Stimulated activated CD4-positive, alpha-beta T cell treated with anti-CD3 and anti-CD28 coated beads, Interleukin-1b, Interleukin-23, amount 100 ng/mL, for 48 hours (primary cell): ENCODE data around the gene ZNF618.

Experiments used
- DNase-seq: peaks from one replicate; pipeline ENCODE4 v3.0.0-alpha.2; 2020

Gene ZNF618

DNA sequence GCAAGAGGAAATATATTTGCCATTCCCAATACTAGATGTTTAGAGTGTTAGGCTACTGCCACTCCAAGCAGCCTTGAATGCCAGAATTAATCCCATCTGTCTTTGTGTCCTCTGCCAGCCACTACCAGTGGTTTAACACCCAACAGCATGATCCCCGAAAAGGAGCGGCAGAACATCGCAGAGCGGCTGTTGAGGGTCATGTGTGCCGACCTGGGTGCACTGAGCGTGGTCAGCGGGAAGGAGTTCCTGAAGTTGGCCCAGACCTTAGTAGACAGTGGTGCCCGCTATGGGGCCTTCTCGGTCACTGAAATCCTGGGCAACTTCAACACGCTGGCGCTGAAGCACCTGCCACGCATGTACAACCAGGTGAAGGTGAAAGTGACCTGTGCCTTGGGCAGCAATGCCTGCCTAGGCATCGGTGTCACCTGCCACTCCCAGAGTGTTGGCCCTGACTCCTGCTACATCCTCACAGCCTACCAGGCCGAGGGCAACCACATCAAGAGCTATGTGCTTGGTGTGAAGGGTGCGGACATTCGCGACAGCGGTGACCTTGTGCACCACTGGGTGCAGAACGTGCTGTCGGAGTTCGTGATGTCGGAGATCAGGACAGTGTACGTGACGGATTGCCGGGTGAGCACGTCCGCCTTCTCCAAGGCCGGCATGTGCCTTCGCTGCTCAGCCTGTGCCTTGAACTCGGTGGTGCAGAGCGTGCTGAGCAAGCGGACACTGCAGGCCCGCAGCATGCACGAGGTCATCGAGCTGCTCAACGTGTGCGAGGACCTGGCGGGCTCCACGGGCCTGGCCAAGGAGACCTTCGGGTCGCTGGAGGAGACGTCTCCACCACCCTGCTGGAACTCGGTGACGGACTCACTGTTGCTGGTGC is 172.7 kb downstream of the ZNF618 start:
- no peak for DNase-seq

DNA sequence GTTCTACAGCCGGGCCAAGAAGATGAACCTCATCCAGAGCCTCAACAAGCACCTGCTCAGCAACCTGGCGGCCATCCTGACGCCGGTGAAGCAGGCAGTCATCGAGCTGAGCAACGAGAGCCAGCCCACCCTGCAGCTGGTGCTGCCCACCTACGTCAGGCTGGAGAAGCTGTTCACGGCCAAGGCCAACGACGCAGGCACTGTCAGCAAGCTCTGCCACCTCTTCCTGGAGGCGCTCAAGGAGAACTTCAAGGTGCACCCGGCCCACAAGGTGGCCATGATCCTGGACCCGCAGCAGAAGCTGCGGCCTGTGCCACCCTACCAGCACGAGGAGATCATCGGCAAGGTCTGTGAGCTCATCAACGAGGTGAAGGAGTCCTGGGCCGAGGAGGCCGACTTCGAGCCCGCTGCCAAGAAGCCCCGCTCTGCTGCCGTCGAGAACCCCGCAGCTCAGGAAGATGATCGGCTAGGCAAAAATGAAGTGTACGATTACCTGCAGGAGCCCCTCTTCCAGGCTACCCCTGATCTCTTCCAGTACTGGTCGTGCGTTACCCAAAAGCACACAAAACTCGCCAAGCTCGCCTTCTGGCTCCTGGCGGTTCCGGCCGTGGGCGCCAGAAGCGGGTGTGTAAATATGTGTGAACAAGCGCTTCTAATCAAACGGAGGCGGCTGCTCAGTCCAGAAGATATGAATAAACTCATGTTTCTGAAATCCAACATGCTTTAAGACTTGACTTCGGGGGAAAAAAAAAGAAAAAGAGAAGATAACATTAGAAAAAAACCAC is 173.5 kb downstream of the ZNF618 start:
- no peak for DNase-seq

DNA sequence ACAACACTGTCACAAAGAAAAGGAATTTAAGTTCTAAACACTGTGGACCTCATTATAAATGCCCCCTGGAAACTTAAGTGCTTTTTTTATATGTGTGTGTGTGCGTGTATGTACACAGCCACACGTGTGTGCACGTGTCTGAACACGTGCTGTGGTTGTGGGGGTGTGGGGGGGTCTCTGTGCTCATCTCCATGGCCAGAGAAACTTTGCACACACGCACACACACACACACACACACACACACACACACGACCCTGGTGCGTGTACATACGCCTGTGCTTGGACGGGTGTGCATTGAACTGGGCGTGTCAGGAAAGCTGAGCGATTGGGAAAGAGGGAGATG is 174.1 kb downstream of the ZNF618 start:
- DNase-seq = no peak

DNA sequence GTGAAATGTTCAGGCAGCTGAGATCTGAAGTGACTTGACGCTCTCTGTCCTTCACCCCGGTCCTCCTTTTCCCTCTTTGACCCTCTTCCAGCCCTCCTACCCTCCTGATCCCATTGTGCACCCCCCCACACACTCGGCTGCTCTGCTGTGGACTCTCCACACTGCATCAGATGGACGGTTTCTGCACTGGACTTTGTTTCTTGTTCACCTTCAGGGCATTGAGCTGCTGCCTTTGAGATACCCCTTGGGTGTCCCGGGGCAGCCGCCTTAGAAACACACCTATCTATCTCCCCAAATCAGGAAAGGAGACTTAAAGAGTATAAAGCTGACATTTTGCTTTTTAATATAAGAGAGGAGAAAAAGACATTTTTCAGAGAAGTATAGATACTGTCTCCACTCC is 174.5 kb downstream of the ZNF618 start:
- no peak for DNase-seq

DNA sequence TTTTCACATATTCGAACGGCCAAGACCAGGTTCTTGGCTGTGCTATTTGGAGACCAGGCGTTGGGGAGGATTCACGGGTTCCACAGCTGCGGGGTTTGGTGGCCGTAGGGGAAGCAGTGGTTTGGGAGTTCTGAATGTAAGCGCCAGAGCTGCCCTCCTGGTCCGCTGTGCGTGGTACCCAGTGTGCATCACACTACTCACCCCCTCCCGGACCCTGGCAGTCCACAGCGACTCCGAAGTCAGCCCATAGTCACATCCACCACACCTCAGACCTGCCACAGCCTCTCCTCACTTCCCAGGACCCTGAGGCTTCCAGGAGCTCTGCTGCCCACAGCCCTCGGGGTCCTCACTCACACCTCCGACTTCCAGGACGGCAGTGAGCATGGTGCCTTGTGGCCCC is 175.2 kb downstream of the ZNF618 start:
- DNase-seq = no peak

DNA sequence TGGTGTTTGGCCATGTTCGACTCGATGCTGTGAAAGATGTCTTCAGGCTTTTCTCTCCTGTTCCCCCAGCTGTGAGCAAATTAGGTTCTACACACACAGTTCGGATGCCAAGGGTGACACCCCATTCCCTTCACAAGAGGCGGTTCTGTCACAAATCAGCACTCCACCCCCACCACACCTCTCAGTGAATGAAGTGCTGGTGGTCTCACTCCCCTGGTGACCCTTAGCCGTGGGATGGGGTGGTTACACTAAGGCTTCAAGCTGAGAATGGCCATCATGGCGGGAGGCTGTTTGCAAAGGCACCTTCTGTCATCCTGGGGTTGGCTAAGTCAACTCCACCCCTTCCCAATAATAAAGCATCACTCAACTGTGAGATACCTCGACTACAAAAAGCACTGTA is 175.6 kb downstream of the ZNF618 start:
- no peak for DNase-seq

DNA sequence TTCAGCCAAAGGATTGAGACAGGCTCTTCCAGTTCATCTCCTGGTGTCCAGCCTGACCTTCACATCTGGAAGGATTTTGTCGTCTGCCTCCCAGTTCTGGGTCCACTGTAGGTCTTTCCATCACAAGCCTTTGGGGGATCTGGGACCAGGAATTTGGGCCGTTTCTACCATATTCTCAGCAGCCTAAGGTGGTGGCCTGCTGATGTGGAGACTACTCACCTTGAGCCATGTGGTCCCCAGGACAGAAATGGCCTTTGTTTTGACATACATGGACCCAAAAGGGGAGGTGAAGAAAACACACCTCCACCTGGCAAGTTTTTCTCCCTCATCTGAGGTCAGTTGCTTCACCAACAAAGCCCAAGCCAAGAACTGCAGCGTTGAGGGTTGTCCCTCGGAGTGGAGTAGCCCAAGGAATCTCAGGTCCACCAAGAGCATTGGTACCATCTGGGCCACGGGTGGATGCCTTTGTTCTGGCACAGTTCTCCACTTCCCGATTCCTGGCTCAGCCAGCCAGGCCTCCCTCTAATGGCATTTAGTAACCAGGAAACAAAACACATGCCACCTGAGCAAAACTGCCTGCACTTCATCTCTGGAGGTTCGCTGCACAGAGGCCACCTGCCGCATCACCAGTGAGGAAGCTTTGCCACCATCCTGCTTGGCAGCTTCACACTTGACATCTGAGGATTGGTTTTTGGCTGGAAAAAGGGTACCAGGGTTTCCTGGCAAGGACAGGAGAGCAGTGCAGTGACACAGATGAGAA is 177.3 kb downstream of the ZNF618 start:
- no peak for DNase-seq

DNA sequence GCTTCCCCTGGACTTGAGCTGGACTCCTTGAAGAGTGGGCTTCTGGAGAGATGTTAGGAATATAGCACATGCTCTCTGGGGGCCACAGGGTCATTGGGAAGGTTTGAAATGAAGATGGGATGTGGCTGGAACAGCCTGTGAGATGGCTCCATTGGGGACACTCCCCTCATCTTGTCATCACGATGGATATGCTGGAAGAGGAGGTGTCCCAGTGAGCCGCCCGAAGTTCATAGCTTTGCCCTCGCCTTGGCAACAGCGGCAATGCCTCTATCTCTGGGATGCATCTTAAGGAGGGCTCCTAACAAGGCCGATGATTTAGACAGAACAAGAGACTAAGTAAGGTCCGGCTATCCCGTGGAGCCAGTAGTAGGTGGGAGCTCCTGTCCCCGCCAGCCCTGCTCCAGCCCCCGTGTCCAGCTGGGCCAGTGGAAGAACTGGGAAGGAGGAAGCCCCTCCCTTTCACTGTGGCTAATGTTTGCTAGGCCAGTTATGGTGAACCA is 178.1 kb downstream of the ZNF618 start:
- no peak for DNase-seq

DNA sequence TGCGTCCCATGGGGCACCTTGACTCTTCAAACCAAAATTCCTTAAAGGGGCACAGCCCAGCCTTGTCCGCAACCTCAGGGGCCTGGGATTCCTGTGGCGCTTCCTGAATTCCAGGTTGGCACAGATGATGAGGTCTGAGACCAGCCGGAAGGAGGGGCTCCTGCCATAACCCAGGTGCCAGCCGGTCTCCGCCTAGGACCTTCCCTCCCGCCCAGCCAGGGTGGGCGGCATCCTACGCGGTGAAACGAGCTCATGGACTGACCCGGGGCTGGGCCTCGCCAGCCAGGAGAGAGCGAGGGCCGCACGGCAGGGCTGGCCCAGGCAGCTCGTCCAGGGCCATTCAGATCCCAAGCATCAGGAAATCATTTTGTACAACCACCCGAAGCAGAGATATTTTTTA is 179.0 kb downstream of the ZNF618 start:
- no peak for DNase-seq

DNA sequence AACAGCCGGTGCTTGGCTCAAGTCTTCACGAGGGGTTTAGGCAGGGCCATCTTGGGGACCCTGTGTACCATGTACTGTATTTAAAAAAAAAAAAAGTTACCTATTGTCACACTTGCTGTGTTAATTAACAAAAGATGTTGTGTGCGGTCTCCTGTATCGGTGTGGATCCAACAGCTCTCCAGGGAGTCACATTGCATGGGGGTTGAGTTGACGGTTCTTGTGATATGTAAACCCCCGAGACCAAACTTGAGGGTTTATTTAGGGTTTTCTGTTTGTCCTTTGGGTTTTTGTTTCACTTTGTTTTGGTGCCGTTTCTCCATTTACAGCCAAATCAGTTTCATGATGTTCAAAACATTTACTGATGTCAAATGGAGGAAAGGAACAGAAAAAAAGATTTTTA is 179.8 kb downstream of the ZNF618 start:
- DNase-seq = no peak

DNA sequence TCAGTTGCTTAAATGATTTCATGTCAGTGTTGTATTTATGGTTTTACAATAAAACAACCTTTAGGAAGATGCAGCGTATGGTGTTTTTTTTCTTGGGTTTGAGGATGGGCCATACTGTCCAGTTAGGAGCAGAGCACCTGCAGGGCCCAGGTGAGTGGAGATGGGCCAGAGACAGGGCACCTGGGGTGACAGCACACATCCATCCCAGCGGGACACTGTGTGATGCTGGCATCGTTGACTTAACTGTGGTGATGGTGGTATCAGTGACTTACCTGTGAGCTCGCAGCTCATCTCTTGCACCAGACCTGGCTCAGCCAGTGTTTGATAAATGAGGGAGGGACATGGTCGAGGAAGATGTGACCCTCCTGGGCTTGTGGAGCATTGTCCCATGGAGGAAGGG is 180.4 kb downstream of the ZNF618 start:
- DNase-seq = no peak

DNA sequence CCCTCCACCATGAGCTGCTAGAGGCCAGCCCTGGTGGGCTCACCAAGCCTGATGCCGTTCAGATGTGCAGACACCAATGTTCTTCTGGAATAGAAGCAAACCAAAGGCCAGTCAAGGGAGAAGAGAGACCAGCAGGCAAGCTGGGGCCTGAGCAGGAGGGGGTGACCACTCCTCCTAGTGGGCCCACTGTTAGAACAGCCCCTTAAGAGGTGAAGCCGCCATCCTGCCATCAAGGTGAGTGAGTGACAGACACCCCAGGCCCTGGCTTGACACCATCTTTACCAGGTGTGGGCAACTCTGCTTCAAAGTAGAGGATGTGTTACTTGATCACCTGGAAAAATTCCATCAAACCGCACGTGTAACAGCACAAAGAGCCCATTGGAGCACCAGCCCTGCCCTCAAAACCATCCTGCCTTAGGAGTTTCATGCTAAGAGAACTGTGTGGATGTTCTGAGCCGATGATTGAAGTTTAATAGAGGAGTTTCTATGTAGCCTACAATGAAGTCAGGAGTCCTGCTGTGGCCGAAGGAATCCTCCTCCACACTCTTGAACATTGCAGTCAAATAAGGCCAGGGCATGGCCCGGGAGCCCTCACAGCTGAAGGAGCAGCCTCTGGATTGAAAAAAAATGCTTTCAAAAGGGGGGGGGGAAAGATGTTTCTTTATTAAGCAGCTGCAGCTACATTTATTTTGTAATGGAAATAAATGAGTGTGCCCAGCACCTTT is 181.2 kb downstream of the ZNF618 start:
- DNase-seq = no peak

DNA sequence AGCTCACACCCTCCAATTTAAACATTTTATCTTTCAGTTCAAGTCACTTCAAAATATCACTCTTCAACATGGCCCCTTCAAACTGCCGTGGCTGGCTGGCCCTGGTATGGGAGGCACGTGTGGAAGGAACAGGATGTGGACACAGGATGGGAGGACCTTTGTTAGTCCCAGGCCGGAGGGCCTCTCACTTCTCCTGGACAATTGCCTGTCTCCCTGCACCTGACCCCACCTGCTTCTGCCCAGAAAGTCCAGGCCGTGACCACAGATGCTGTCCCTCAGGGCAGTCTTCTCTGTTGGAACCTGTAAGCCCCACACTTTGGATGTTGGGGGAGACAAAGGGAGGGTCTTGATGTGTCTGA is 182.6 kb downstream of the ZNF618 start:
- DNase-seq = no peak

DNA sequence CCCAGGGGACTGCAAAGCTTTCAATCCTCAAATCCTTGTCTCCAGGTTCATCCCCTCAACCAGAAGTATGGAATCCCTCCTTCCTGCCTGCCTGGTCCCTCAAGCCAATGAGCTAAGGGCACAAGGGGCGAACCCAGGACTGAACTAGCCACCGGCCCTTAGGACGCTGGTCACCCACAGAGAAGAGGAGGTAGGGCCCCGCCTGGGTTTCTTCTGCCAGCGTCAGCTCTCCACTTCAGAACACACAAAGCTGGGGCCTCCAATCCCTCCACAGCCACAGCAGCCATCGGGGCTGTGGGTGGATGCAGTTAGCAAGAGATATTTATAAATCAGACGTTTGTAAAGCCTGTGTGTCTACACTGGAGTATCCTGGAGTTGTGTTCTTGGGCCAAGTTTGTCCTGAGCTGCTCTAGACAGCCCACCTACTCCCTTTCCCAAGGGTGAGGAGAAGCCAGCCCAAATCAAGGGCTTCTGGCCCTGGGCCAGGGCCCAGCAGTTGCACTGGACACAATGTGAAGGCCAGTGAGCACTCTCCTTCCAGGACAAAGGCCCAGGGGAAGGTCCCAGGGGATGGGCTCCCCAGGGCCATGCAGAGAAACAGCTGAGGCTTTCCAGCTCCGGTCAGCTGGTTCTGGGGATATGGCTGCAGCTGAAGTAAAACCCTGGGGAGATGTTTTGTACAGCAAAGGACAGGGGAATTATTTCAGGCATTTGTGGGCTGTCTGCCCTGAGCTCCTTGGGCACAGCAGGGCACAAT is 183.1 kb downstream of the ZNF618 start:
- DNase-seq = no peak

DNA sequence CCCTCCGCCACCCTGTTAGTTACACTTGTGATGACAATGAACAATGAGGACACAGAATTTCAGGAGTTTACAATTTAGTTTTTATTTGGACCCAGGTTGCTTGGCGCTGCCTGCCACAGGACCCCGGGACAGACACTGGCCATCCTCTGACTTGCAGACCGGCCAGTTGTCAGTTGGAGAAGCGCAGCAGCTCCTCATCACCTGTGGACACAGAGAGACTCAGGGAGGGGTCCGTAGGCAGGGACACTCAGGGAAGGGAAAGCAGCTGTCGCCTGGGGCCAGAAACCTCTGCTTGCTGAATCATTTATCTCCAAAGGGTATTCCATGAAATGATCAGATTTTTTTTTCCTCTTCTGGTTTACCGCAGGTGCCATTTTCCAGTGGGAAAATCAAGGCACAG is 184.0 kb downstream of the ZNF618 start:
- no peak for DNase-seq

DNA sequence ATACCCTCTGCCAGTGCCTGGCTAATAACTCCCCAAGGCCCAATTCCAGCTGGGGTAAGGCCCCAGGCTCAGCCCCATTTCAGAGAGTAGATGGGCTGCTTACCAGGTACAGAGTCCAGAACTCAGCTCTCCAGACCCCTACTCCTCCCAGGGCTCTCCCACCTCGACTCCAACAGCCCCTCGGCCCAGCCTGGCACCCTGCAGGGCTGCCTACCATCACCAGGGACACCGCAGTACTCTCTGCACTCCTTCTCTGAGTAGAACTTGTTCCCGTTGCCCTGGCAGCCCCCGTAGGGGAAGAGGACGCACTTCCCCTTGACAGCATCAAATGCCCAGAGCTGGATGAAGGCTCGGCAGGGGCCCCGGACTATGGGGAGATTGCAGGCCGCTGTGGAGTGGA is 184.6 kb downstream of the ZNF618 start:
- no peak for DNase-seq

DNA sequence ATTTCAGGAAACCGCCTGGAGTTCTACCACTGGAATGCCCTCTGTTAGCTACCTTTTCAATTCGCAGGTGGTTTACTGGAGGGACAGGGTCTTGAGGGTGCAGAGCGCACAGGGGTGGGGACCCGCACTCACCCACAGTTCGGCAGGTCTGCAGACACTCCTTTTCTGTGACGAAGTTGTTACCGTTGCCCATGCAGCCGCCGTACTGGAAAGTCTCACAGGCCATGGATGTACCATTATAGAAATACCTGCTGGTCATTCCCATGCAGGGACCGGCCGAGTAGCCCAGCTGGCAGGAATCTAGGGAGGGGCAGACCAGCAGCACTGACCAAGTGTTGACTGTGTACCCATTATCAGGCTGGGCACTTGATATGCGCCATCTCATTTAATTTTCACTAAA is 185.2 kb downstream of the ZNF618 start:
- DNase-seq = no peak

DNA sequence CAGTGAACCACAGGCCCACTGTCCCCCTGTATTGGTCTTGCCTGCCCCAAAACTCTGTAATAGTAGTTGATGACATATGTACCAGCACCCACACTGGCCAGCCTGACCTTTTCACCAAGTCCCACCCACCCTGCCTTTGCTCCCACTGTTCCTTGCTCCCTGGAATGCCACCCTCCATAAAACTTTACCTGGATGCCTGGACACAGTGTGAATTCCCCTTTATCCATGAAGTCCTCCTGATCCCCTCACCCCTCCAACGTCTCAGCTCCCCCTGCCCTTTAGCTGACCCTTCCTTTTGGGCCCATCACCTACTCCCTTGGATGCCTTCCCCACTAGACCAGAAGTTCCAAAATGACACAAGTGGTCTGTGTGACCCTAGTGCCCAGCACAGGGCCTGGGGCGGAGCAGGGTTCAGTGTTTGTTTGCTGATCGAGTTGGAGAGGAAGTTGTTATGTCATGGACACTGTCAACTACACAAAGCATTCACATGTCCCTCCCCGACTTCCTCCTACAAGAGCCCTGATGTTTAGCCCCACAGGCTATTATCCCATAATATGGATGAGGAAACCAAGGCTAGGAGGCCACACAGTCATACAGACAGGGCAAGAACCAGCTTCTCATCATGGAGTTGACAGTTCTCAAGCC is 185.8 kb downstream of the ZNF618 start:
- DNase-seq = no peak

DNA sequence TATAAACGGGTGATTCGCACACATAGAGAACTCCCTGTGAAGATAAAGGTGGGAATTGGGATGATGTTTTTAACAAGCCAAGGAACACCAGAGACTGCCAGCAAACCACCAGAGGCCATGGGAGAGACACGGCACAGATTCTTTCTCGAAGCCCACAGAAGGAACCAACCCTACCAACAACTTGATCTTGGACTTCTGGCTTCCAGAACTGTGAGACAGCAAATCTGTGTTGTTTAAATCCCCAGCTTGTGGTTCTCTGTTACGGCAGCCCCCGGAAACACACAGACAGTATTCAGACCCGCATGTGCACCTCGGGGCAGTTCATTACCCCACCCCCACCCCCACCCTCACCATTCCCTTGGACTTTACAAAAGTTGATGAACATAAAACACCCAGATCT is 189.2 kb downstream of the ZNF618 start:
- DNase-seq = no peak

DNA sequence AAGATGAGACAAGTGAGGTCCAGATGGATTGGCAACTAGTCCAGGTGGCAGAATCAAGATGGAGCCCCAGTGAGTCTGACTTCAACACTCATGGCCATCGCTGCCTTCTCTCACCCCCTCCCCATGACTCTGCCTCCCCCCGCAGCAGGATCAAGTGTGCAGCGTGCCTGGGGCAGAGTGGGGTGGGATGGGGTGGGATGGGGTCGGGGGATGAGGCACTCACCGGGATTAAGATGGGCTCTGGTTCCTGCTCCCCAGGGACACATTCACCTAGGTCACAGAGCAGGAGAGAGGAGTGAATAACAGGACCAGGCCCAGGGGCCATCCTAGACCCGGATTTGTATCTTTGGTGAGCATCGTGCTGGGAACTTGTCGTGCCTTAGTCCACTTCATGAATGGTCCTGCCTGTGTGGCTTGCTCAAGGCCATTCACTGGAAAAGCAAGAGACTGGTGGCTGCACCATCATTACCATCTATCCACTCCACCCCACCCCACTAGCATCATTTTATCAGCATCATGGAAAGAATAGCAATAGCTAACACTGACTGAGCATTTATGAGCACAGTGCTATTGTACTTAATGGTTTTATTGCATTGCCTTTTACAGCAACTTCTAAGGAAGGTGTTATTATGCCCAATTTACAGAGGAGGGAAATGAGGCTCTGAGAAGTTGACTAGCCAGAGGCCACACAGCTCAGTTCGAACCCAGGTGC is 193.5 kb downstream of the ZNF618 start:
- no peak for DNase-seq
